SK-N-SH treated with all-trans-retinoic acid at 6 μM for 48 hours (cell line): ENCODE results near the gene RITA1.

ENCODE experiments used
- ARNTL ChIP-seq: fragments of 450-650 bp; formaldehyde crosslinking; IDR thresholded peaks from 2 replicates; pipeline ENCODE4 v1.5.0; 2020; ENCODE audit warnings: low read depth, mild to moderate bottlenecking, moderate library complexity, borderline replicate concordance
- CREB5 ChIP-seq: fragments of 250-450 bp; sonication (Bioruptor Pico); IDR thresholded peaks from 2 replicates; pipeline ENCODE4 v1.5.1; 2020; ENCODE audit warnings: low read depth, mild to moderate bottlenecking, moderate library complexity
- CSDC2 ChIP-seq: fragments of 250-450 bp; sonication (Bioruptor Pico); IDR thresholded peaks from 2 replicates; pipeline ENCODE4 v1.5.0; 2020; ENCODE audit warnings: mild to moderate bottlenecking, moderate library complexity
- OSR1 ChIP-seq: fragments of 250-450 bp; sonication (Bioruptor Pico); IDR thresholded peaks from 2 replicates; pipeline ENCODE4 v1.8.0; 2022; ENCODE audit warnings: moderate library complexity, mild to moderate bottlenecking, inconsistent platforms
- PATZ1 ChIP-seq: fragments of 250-450 bp; sonication (Bioruptor Pico); IDR thresholded peaks from 2 replicates; pipeline ENCODE4 v1.8.0; 2020; ENCODE audit warnings: mild to moderate bottlenecking, moderate library complexity, borderline replicate concordance
- RARB ChIP-seq: fragments of 250-450 bp; sonication (Bioruptor Pico); IDR thresholded peaks from 2 replicates; pipeline ENCODE4 v1.8.0; 2021; ENCODE audit warnings: mild to moderate bottlenecking, moderate library complexity
- TOX ChIP-seq: fragments of 250-450 bp; sonication (Bioruptor Pico); IDR thresholded peaks from 2 replicates; pipeline ENCODE4 v1.8.0; 2021; ENCODE audit warnings: mild to moderate bottlenecking, moderate library complexity, borderline replicate concordance
- TSHZ2 ChIP-seq: fragments of 250-450 bp; sonication (Bioruptor Pico); IDR thresholded peaks from 2 replicates; pipeline ENCODE4 v1.5.0; 2020; ENCODE audit warnings: mild to moderate bottlenecking, moderate library complexity
- ZFP3 ChIP-seq: fragments of 250-450 bp; sonication (Bioruptor Pico); IDR thresholded peaks from 2 replicates; pipeline ENCODE4 v1.5.0; 2020; ENCODE audit warnings: mild to moderate bottlenecking, moderate library complexity
- ZFP30 ChIP-seq: fragments of 450-650 bp; formaldehyde crosslinking; IDR thresholded peaks from 2 replicates; pipeline ENCODE4 v1.5.0; 2022; ENCODE audit warnings: mild to moderate bottlenecking, moderate library complexity
- ZNF70 ChIP-seq: fragments of 450-650 bp; formaldehyde crosslinking; IDR thresholded peaks from 2 replicates; pipeline ENCODE4 v1.5.0; 2020; ENCODE audit warnings: mild to moderate bottlenecking, moderate library complexity

- TF ChIP-seq RARB (CRISPR knock-in tag) (no peak), OSR1 (CRISPR knock-in tag) (no peak), TSHZ2 (CRISPR knock-in tag) (no peak), PATZ1 (no peak), TOX (CRISPR knock-in tag) (no peak), ZFP3 (CRISPR knock-in tag) (no peak), CSDC2 (no peak), ZNF70 (no peak), ZFP30 (CRISPR knock-in tag) (no peak), ARNTL (no peak), CREB5 (no peak)
These were observed 47.4 kb upstream of the RITA1 start for GRCh38 chr12:113137861-113138783.
